Lung microvascular endothelial cell (primary cell): Measurements from ENCODE around the gene NUP205. TPM values are rescaled to one million over a fixed set of nuclear protein-coding genes. Genes with fewer than 3 reads are reported as not detected.

Experiments used
- total RNA-seq: library from RNA; depleted of rRNA; stranded (reverse); fragments of >200 nt; gene quantifications from 2 replicates; pipeline ENCODE4 v1.2.1, GENCODE V29; 2014

The NUP205 gene
- total RNA-seq, 1 donor from 2014 or later: 27.8 TPM

Other genes with a start within 250 kb of the NUP205 start
- gene CNOT4, start 47.8 kb upstream of the NUP205 start, total RNA-seq: 6.5 and 9.3 TPM in 2 replicates
- 4.6 and 5.4 TPM in 2 replicates for gene STMP1, start 104.6 kb downstream of the NUP205 start, total RNA-seq
- gene SLC13A4, start 170.3 kb downstream of the NUP205 start, total RNA-seq: not detected in 2 replicates
- not detected in 2 replicates for gene FAM180A, start 190.9 kb downstream of the NUP205 start, total RNA-seq